ENCODE data around the gene CAMLG.

The CAMLG gene

GRCh38 chr5:134784241-134784920 lies 46.0 kb downstream of the CAMLG start:
- DNase-seq: no peak

GRCh38 chr5:134784946-134785620 lies 46.7 kb downstream of the CAMLG start:
- DNase-seq: no peak

- no peak for DNase-seq
Measured at GRCh38 chr5:134787692-134788091, 49.3 kb downstream of the CAMLG start.

GRCh38 chr5:134791580-134791979 lies 53.2 kb downstream of the CAMLG start:
- DNase-seq: no peak

- DNase-seq: no peak
Measured at GRCh38 chr5:134792286-134792685, 53.9 kb downstream of the CAMLG start.

GRCh38 chr5:134793111-134793510 lies 54.8 kb downstream of the CAMLG start:
- DNase-seq: no peak

GRCh38 chr5:134794082-134794481 lies 55.7 kb downstream of the CAMLG start:
- no peak for DNase-seq

- DNase-seq: no peak
Measured at GRCh38 chr5:134794819-134795218, 56.5 kb downstream of the CAMLG start.

- no peak for DNase-seq
Measured at GRCh38 chr5:134798468-134798867, 60.1 kb downstream of the CAMLG start.
